Lower leg skin (tissue), 3 donors: ENCODE measurements around the gene GPX4.

Experiments used
- POLR2A ChIP-seq, 2 donors: fragments of 450-650 bp; IDR thresholded peaks; one replicate each; pipeline ENCODE4 v1.6.1; 2016 to 2017; ENCODE audit warnings: antibody characterized with exemption in 2 of 2, mild to moderate bottlenecking in 1 of 2, moderate library complexity in 1 of 2
- TF ChIP-seq, protein P1 (sequence below), 3 donors: fragments of 450-650 bp; IDR thresholded peaks; one replicate each; pipeline ENCODE4 v1.5.1; 2016; ENCODE audit warnings: antibody characterized with exemption in 3 of 3, mild to moderate bottlenecking in 3 of 3, moderate library complexity in 2 of 3

DNA sequence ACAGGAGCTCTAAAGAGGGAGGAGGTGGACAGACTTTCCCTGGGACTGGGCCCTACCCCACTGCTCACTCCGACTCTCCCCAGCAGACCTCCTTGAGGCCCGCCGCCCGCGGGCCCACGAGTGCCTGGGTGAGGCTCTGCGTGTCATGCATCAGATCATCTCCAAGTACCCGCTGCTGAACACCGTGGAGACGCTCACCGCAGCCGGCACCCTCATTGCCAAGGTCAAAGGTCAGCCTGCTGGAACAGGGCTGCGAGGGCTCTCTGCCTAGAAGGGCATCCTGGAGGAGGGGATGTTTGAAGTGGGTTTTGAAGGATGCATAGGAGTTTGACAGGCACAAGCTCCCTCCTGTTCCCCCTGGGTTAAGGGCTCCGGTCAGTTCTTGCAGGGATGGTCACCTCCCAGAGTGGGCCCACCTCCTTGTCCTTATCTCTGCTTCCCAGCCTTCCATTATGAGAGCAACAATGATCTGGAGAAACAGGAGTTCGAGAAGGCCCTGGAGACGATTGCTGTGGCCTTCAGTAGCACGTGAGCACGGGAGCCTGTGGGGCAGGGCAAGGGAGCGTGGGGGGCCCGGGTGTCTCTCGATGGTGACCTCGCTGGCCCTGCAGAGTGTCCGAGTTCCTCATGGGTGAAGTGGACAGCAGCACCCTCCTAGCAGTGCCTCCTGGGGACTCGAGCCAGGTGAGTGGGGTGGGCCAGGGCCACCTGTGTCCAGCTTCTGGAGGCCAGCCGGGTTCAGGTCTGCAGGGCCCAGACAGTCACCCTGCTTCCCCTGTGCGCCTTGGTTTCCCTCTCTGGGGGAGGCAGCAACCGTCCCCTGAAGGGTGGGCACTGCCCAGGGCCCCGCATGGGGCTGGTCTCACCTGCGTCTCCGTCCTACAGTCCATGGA is 30.5 kb upstream of the GPX4 start:
- TF ChIP-seq, protein P1, sequence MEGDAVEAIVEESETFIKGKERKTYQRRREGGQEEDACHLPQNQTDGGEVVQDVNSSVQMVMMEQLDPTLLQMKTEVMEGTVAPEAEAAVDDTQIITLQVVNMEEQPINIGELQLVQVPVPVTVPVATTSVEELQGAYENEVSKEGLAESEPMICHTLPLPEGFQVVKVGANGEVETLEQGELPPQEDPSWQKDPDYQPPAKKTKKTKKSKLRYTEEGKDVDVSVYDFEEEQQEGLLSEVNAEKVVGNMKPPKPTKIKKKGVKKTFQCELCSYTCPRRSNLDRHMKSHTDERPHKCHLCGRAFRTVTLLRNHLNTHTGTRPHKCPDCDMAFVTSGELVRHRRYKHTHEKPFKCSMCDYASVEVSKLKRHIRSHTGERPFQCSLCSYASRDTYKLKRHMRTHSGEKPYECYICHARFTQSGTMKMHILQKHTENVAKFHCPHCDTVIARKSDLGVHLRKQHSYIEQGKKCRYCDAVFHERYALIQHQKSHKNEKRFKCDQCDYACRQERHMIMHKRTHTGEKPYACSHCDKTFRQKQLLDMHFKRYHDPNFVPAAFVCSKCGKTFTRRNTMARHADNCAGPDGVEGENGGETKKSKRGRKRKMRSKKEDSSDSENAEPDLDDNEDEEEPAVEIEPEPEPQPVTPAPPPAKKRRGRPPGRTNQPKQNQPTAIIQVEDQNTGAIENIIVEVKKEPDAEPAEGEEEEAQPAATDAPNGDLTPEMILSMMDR (IDR thresholded peaks at IDR 0.05): no peak
- no peak for TF ChIP-seq POLR2A (IDR thresholded peaks at IDR 0.05)
